HEK293 (cell line): Measurements from ENCODE around the gene TLX3.

ENCODE experiments used
- CTCF ChIA-PET: fragments of 350-600 bp; formaldehyde crosslinking; extraction: SDS; loops from one replicate; lab custom pipeline; 2021; ENCODE audit warnings: antibody characterized with exemption; lab: Yijun Ruan, JAX
- POLR2A ChIA-PET: fragments of 300-600 bp; formaldehyde crosslinking; extraction: SDS; loops from one replicate; lab custom pipeline; 2020; ENCODE audit warnings: antibody characterized with exemption, inconsistent platforms; lab: Yijun Ruan, JAX
- H3K27ac ChIP-seq: fragments of 200-500 bp; sonication (Bioruptor generic); 2 replicates; pipeline ENCODE4 v1.5.1; 2014; ENCODE audit warnings: low read depth, low read length, control low read depth, inconsistent platforms; ENCODE audit errors: extremely low read depth
- H3K36me3 ChIP-seq, 2 experiments: fragments of 200-500 bp in 1 of 2; sonication (Bioruptor generic) in 1 of 2; 1 replicate in 1 of 2; 2 replicates in 1 of 2; pipeline ENCODE4 v1.5.1; 2014 to 2017; ENCODE audit warnings: inconsistent platforms in 2 of 2, low read length in 2 of 2; ENCODE audit not compliant: control insufficient read depth in 2 of 2, insufficient read depth in 1 of 2
- H3K4me1 ChIP-seq: fragments of 200-500 bp; sonication (Bioruptor generic); 2 replicates; pipeline ENCODE4 v1.5.1; 2014; ENCODE audit warnings: mild to moderate bottlenecking, low read length, inconsistent platforms; ENCODE audit not compliant: control insufficient read depth, insufficient read depth
- H3K4me3 ChIP-seq: 2 replicates; pipeline ENCODE4 v1.5.1; 2011; ENCODE audit warnings: low read depth, mild to moderate bottlenecking, control low read depth, low read length, moderate library complexity
- H3K9me3 ChIP-seq: fragments of 200-500 bp; sonication (Bioruptor generic); 2 replicates; pipeline ENCODE4 v1.5.1; 2014; ENCODE audit warnings: low read depth, low read length, inconsistent platforms; ENCODE audit not compliant: control insufficient read depth, insufficient read depth
- IKZF3 ChIP-seq: fragments of 450-650 bp; IDR thresholded peaks from 2 replicates; pipeline ENCODE4 v1.5.0; 2018; ENCODE audit warnings: missing biosample characterization, mild to moderate bottlenecking, missing genetic modification characterization, moderate library complexity
- MYNN ChIP-seq: fragments of 450-650 bp; formaldehyde crosslinking; IDR thresholded peaks from 2 replicates; pipeline ENCODE4 v1.5.1; 2016; ENCODE audit warnings: missing biosample characterization, missing genetic modification characterization, borderline replicate concordance
- OVOL3 ChIP-seq: fragments of 450-650 bp; formaldehyde crosslinking; IDR thresholded peaks from 2 replicates; pipeline ENCODE4 v1.5.1; 2016; ENCODE audit warnings: missing biosample characterization, missing genetic modification characterization
- PRDM10 ChIP-seq: fragments of 450-650 bp; formaldehyde crosslinking; IDR thresholded peaks from 2 replicates; pipeline ENCODE4 v1.5.1; 2016; ENCODE audit warnings: missing biosample characterization, missing genetic modification characterization
- REPIN1 ChIP-seq: fragments of 450-650 bp; formaldehyde crosslinking; IDR thresholded peaks from 2 replicates; pipeline ENCODE4 v1.5.1; 2017; ENCODE audit warnings: missing biosample characterization, missing genetic modification characterization, low read depth
- ZBTB11 ChIP-seq: fragments of 450-650 bp; formaldehyde crosslinking; conservative IDR thresholded peaks from 2 replicates; pipeline ENCODE4 v1.5.1; 2016; ENCODE audit warnings: low read depth, missing biosample characterization, missing genetic modification characterization
- ZBTB21 ChIP-seq: fragments of 450-650 bp; formaldehyde crosslinking; IDR thresholded peaks from 2 replicates; pipeline ENCODE4 v1.5.1; 2017; ENCODE audit warnings: missing biosample characterization, missing genetic modification characterization
- ZBTB49 ChIP-seq: fragments of 450-650 bp; formaldehyde crosslinking; IDR thresholded peaks from 2 replicates; pipeline ENCODE4 v1.5.1; 2016; ENCODE audit warnings: missing biosample characterization, missing genetic modification characterization, low read depth
- ZBTB6 ChIP-seq: fragments of 450-650 bp; formaldehyde crosslinking; IDR thresholded peaks from 2 replicates; pipeline ENCODE4 v1.5.1; 2017; ENCODE audit warnings: missing biosample characterization, missing genetic modification characterization
- ZEB2 ChIP-seq: fragments of 450-650 bp; formaldehyde crosslinking; IDR thresholded peaks from 2 replicates; pipeline ENCODE4 v1.5.1; 2016; ENCODE audit warnings: missing biosample characterization, missing genetic modification characterization
- ZNF18 ChIP-seq: fragments of 450-650 bp; formaldehyde crosslinking; IDR thresholded peaks from 2 replicates; pipeline ENCODE4 v1.5.1; 2016; ENCODE audit warnings: missing biosample characterization, missing genetic modification characterization
- ZNF184 ChIP-seq: fragments of 450-650 bp; IDR thresholded peaks from 2 replicates; pipeline ENCODE4 v1.5.1; 2018; ENCODE audit warnings: missing biosample characterization, mild to moderate bottlenecking, missing genetic modification characterization
- ZNF202 ChIP-seq: fragments of 450-650 bp; formaldehyde crosslinking; IDR thresholded peaks from 2 replicates; pipeline ENCODE4 v1.5.1; 2016; ENCODE audit warnings: missing biosample characterization, missing genetic modification characterization, borderline replicate concordance
- ZNF266 ChIP-seq: fragments of 450-650 bp; formaldehyde crosslinking; IDR thresholded peaks from 2 replicates; pipeline ENCODE4 v1.5.1; 2016; ENCODE audit warnings: missing biosample characterization, missing genetic modification characterization, low read depth
- ZNF362 ChIP-seq: fragments of 450-650 bp; formaldehyde crosslinking; IDR thresholded peaks from 2 replicates; pipeline ENCODE4 v1.5.1; 2016; ENCODE audit warnings: missing biosample characterization, missing genetic modification characterization
- ZNF692 ChIP-seq: fragments of 450-650 bp; formaldehyde crosslinking; IDR thresholded peaks from 2 replicates; pipeline ENCODE4 v1.5.1; 2016; ENCODE audit warnings: missing biosample characterization, missing genetic modification characterization
- ZNF701 ChIP-seq: fragments of 450-650 bp; formaldehyde crosslinking; IDR thresholded peaks from 2 replicates; pipeline ENCODE4 v1.5.1; 2016; ENCODE audit warnings: missing biosample characterization, missing genetic modification characterization
- ZNF747 ChIP-seq: fragments of 450-650 bp; formaldehyde crosslinking; IDR thresholded peaks from 2 replicates; pipeline ENCODE4 v1.5.1; 2016; ENCODE audit warnings: missing biosample characterization, missing genetic modification characterization
- ZXDB ChIP-seq: fragments of 450-650 bp; formaldehyde crosslinking; IDR thresholded peaks from 2 replicates; pipeline ENCODE4 v1.5.1; 2016; ENCODE audit warnings: missing biosample characterization, missing genetic modification characterization

TLX3 gene

GRCh38 chr5:171306781-171307591 lies 2.1 kb upstream of the TLX3 start (continued):
- TF ChIP-seq ZNF202 (tag by site-specific recombination) (no peak), ZBTB11 (tag by site-specific recombination) (no peak), REPIN1 (tag by site-specific recombination) (no peak), ZXDB (tag by site-specific recombination) (no peak), ZNF692 (no peak), PRDM10 (tag by site-specific recombination) (peak; percentile 17; the same call in 1 of the 2 replicates), ZBTB49 (tag by site-specific recombination) (no peak), MYNN (no peak)

- H3K9me3 ChIP-seq: no peaks in the 10 kb centered on the region
- ChIA-PET CTCF (interaction anchor here (0.6 to 1.1 kb wide), 2 partner anchors 16 to 705 kb away, joined by 3 read pairs; no protein-coding TSS in a partner anchor), POLR2A (no interaction called here)
- peak overlapping the region; percentile 59 for H3K4me3 ChIP-seq
- peak overlapping the region; percentile 19; the same call in 1 of the 2 replicates for H3K27ac ChIP-seq
- H3K4me1 ChIP-seq: peaks cover 8% of the 10 kb centered on the region
- TF ChIP-seq ZBTB21: no peak
- no peak for TF ChIP-seq ZNF747 (tag by site-specific recombination)
- TF ChIP-seq ZEB2 (tag by site-specific recombination): no peak
- no peak for TF ChIP-seq ZNF184
- TF ChIP-seq ZBTB6 (tag by site-specific recombination): peak; percentile 32; the same call in 1 of the 2 replicates
- no peak for TF ChIP-seq ZNF701 (tag by site-specific recombination)
- TF ChIP-seq OVOL3 (tag by site-specific recombination): no peak
- TF ChIP-seq IKZF3 (tag by site-specific recombination): 0 out of 2 replicates have a peak, but pooled peaks have one; percentile 10
- no peak for TF ChIP-seq ZNF266
- no peak for TF ChIP-seq ZNF362 (tag by site-specific recombination)
- no peak for TF ChIP-seq ZNF18 (tag by site-specific recombination)
- H3K36me3 ChIP-seq: peaks cover under 1 to 4% of the 10 kb centered on the region in 2 experiments; a peak in 2 of 3 replicates
These were observed 1.1 kb upstream of the TLX3 start for GRCh38 chr5:171307789-171308452.
